BLaER1 (cell line): ENCODE data around the gene RNF128.

ENCODE experiments used
- H3K27ac ChIP-seq: shearing (Covaris generic); formaldehyde crosslinking; 2 replicates; pipeline ENCODE4 v1.8.1; 2022
- H3K27me3 ChIP-seq: shearing (Covaris generic); formaldehyde crosslinking; 2 replicates; pipeline ENCODE4 v1.8.1; 2022
- H3K36me3 ChIP-seq: shearing (Covaris generic); formaldehyde crosslinking; 2 replicates; pipeline ENCODE4 v1.8.1; 2022
- H3K4me1 ChIP-seq: shearing (Covaris generic); formaldehyde crosslinking; 2 replicates; pipeline ENCODE4 v1.8.1; 2022
- H3K4me2 ChIP-seq: shearing (Covaris generic); formaldehyde crosslinking; 2 replicates; pipeline ENCODE4 v1.8.1; 2022
- H3K4me3 ChIP-seq: shearing (Covaris generic); formaldehyde crosslinking; 2 replicates; pipeline ENCODE4 v1.8.1; 2022
- H3K9ac ChIP-seq: shearing (Covaris generic); formaldehyde crosslinking; 2 replicates; pipeline ENCODE4 v1.8.1; 2022
- H3K9me3 ChIP-seq: shearing (Covaris generic); formaldehyde crosslinking; 2 replicates; pipeline ENCODE4 v1.8.1; 2022
- H4K20me1 ChIP-seq: shearing (Covaris generic); formaldehyde crosslinking; 2 replicates; pipeline ENCODE4 v1.8.1; 2022
- Cebpa-rat ChIP-seq: shearing (Covaris generic); IDR thresholded peaks from 2 replicates; pipeline ENCODE4 v1.8.1; 2022

RNF128 gene

GRCh38 chrX:106726485-106727437 is at the start of gene RNF128:
RNF128 (plus strand) TSS chrX:106726701; CDS start chrX:106726914, 213 bp downstream.
- Histone ChIP-seq H3K27me3 (peaks cover 90% of the 10 kb centered on the region), H3K4me2 (no peak within 1 kb of the TSS)
- TF ChIP-seq Cebpa-rat: no peak

GRCh38 chrX:106680716-106681115 is 45.8 kb upstream of the RNF128 start:
- no peak overlapping the region for H3K4me2 ChIP-seq
- peaks cover 93% of the 10 kb centered on the region for H3K27me3 ChIP-seq
- no peak for TF ChIP-seq Cebpa-rat
- no peaks in the 10 kb centered on the region for H4K20me1 ChIP-seq
- no peaks in the 10 kb centered on the region for H3K4me1 ChIP-seq
- H3K36me3 ChIP-seq: no peaks in the 10 kb centered on the region
- no peak overlapping the region for H3K4me3 ChIP-seq
- no peak overlapping the region for H3K9ac ChIP-seq
- no peak overlapping the region for H3K27ac ChIP-seq
- no peaks in the 10 kb centered on the region for H3K9me3 ChIP-seq

More at GRCh38 chrX:106726485-106727437, at the start of gene RNF128:
- Histone ChIP-seq H3K9ac (no peak within 1 kb of the TSS), H3K4me3 (no peak within 1 kb of the TSS), H3K36me3 (no peaks in the 10 kb centered on the region), H3K4me1 (no peaks in the 10 kb centered on the region), H3K27ac (no peak within 1 kb of the TSS), H4K20me1 (no peaks in the 10 kb centered on the region), H3K9me3 (peaks cover 14% of the 10 kb centered on the region)

- Histone ChIP-seq H3K27me3 (peaks cover 93% of the 10 kb centered on the region), H3K9ac (no peak overlapping the region), H4K20me1 (no peaks in the 10 kb centered on the region), H3K27ac (no peak overlapping the region), H3K4me3 (no peak overlapping the region), H3K9me3 (no peaks in the 10 kb centered on the region), H3K4me2 (no peak overlapping the region), H3K36me3 (no peaks in the 10 kb centered on the region), H3K4me1 (no peaks in the 10 kb centered on the region)
- no peak for TF ChIP-seq Cebpa-rat
Measured at GRCh38 chrX:106684207-106684606, 42.3 kb upstream of the RNF128 start.

GRCh38 chrX:106692425-106693065 is 34.0 kb upstream of the RNF128 start:
- no peak overlapping the region for H3K27ac ChIP-seq
- no peak overlapping the region for H3K4me2 ChIP-seq
- no peaks in the 10 kb centered on the region; the same call in 1 of the 2 replicates for H4K20me1 ChIP-seq

GRCh38 chrX:106696502-106696901 is 30.0 kb upstream of the RNF128 start:
- no peaks in the 10 kb centered on the region; the same call in 1 of the 2 replicates for H4K20me1 ChIP-seq
- no peaks in the 10 kb centered on the region for H3K9me3 ChIP-seq
- no peaks in the 10 kb centered on the region for H3K36me3 ChIP-seq
- no peak overlapping the region for H3K9ac ChIP-seq
- no peak overlapping the region for H3K27ac ChIP-seq
- H3K4me2 ChIP-seq: no peak overlapping the region
- TF ChIP-seq Cebpa-rat: no peak
- peaks cover 75% of the 10 kb centered on the region for H3K27me3 ChIP-seq
- H3K4me3 ChIP-seq: no peak overlapping the region
- no peaks in the 10 kb centered on the region for H3K4me1 ChIP-seq

More at GRCh38 chrX:106692425-106693065, 34.0 kb upstream of the RNF128 start:
- no peak for TF ChIP-seq Cebpa-rat
- Histone ChIP-seq H3K9me3 (no peaks in the 10 kb centered on the region), H3K36me3 (no peaks in the 10 kb centered on the region), H3K27me3 (peaks cover 87% of the 10 kb centered on the region), H3K9ac (no peak overlapping the region), H3K4me3 (no peak overlapping the region), H3K4me1 (no peaks in the 10 kb centered on the region)

GRCh38 chrX:106698693-106699092 is 27.8 kb upstream of the RNF128 start:
- Histone ChIP-seq H3K36me3 (no peaks in the 10 kb centered on the region), H3K9ac (no peak overlapping the region), H3K4me3 (no peak overlapping the region), H3K4me2 (no peak overlapping the region), H3K9me3 (no peaks in the 10 kb centered on the region), H4K20me1 (no peaks in the 10 kb centered on the region), H3K27ac (no peak overlapping the region), H3K4me1 (no peaks in the 10 kb centered on the region), H3K27me3 (peaks cover 76% of the 10 kb centered on the region)
- TF ChIP-seq Cebpa-rat: no peak

- Histone ChIP-seq H3K9me3 (no peaks in the 10 kb centered on the region), H3K4me3 (no peak overlapping the region), H3K4me1 (no peaks in the 10 kb centered on the region), H3K9ac (no peak overlapping the region), H3K27me3 (peaks cover 65% of the 10 kb centered on the region), H3K4me2 (no peak overlapping the region), H3K36me3 (no peaks in the 10 kb centered on the region), H4K20me1 (no peaks in the 10 kb centered on the region), H3K27ac (no peak overlapping the region)
- TF ChIP-seq Cebpa-rat: no peak
Measured at GRCh38 chrX:106702636-106703035, 23.9 kb upstream of the RNF128 start.

GRCh38 chrX:106706466-106706865 is 20.0 kb upstream of the RNF128 start:
- Histone ChIP-seq H3K36me3 (no peaks in the 10 kb centered on the region), H3K4me1 (0 out of 2 replicates have a peak, but pooled peaks cover 5% of the 10 kb centered on the region), H3K4me2 (no peak overlapping the region), H3K27ac (no peak overlapping the region), H3K27me3 (peaks cover 64% of the 10 kb centered on the region), H4K20me1 (no peaks in the 10 kb centered on the region), H3K9ac (no peak overlapping the region), H3K9me3 (no peaks in the 10 kb centered on the region), H3K4me3 (no peak overlapping the region)
- no peak for TF ChIP-seq Cebpa-rat

- H3K4me1 ChIP-seq: 0 out of 2 replicates have a peak, but pooled peaks cover 5% of the 10 kb centered on the region
- no peaks in the 10 kb centered on the region for H3K36me3 ChIP-seq
- H3K4me3 ChIP-seq: no peak overlapping the region
- TF ChIP-seq Cebpa-rat: no peak
- H4K20me1 ChIP-seq: no peaks in the 10 kb centered on the region
- peaks cover 69% of the 10 kb centered on the region for H3K27me3 ChIP-seq
- H3K9ac ChIP-seq: no peak overlapping the region
- no peak overlapping the region for H3K4me2 ChIP-seq
- H3K9me3 ChIP-seq: no peaks in the 10 kb centered on the region
- no peak overlapping the region for H3K27ac ChIP-seq
Measured at GRCh38 chrX:106707771-106708454, 18.6 kb upstream of the RNF128 start.
